ENCODE data around the gene SLC9C2.
"Not testable (repeated sequence)": the region's sequence is repeated elsewhere in the genome, so short reads cannot be mapped to it uniquely, and the experiment has no call there.

SLC9C2 gene

GRCh38 chr1:173603056-173603591 is at the start of gene SLC9C2:
Gene SLC9C2 (minus strand): TSS chr1:173603072. CDS start chr1:173601776, 1,296 bp downstream.
- Mint-ChIP-seq H3K9me3 (no peaks in the 10 kb centered on the region), H3K4me3 (no peak within 1 kb of the TSS), H3K4me1 (peaks cover 6% of the 10 kb centered on the region), H3K27ac (no peak within 1 kb of the TSS), H3K36me3 (no peaks in the 10 kb centered on the region), H3K27me3 (peaks cover 4% of the 10 kb centered on the region)
- CTCF ChIA-PET: no interaction called here
- DNase-seq: no peak

GRCh38 chr1:173648880-173649605 is 46.2 kb upstream of the SLC9C2 start:
- DNase-seq: no peak
- Mint-ChIP-seq H3K27me3 (peaks cover 4% of the 10 kb centered on the region), H3K4me3 (no peak overlapping the region), H3K27ac (no peak overlapping the region), H3K4me1 (no peaks in the 10 kb centered on the region), H3K36me3 (no peaks in the 10 kb centered on the region), H3K9me3 (no peaks in the 10 kb centered on the region)
- CTCF ChIA-PET: no interaction called here

GRCh38 chr1:173646656-173647055 is 43.8 kb upstream of the SLC9C2 start:
- Mint-ChIP-seq H3K9me3 (peaks cover 3% of the 10 kb centered on the region), H3K4me1 (no peaks in the 10 kb centered on the region), H3K27ac (no peak overlapping the region), H3K4me3 (no peak overlapping the region), H3K27me3 (peaks cover 2% of the 10 kb centered on the region), H3K36me3 (no peaks in the 10 kb centered on the region)
- no peak for DNase-seq
- CTCF ChIA-PET: no interaction called here

- H3K4me3 Mint-ChIP-seq, DNase-seq, CTCF ChIA-PET, H3K27ac Mint-ChIP-seq, H3K9me3 Mint-ChIP-seq, H3K36me3 Mint-ChIP-seq, H3K27me3 Mint-ChIP-seq, H3K4me1 Mint-ChIP-seq: not testable (repeated sequence)
Observed at GRCh38 chr1:173642450-173643139, 39.7 kb upstream of the SLC9C2 start.

GRCh38 chr1:173639102-173639501 is 36.2 kb upstream of the SLC9C2 start:
- H3K9me3 Mint-ChIP-seq: peaks cover 9% of the 10 kb centered on the region
- no peaks in the 10 kb centered on the region for H3K36me3 Mint-ChIP-seq
- CTCF ChIA-PET: interaction anchor here (0.6 kb wide), 1 partner anchor 231 kb away, joined by 3 read pairs; no protein-coding TSS in a partner anchor
- H3K27ac Mint-ChIP-seq: no peak overlapping the region
- no peak overlapping the region for H3K4me3 Mint-ChIP-seq
- H3K27me3 Mint-ChIP-seq: peaks cover 7% of the 10 kb centered on the region
- H3K4me1 Mint-ChIP-seq: no peaks in the 10 kb centered on the region
- DNase-seq: no peak

- Mint-ChIP-seq H3K4me3 (no peak overlapping the region), H3K36me3 (no peaks in the 10 kb centered on the region), H3K9me3 (peaks cover 9% of the 10 kb centered on the region), H3K27ac (peak overlapping the region; percentile 11), H3K4me1 (no peaks in the 10 kb centered on the region), H3K27me3 (peaks cover 7% of the 10 kb centered on the region)
- CTCF ChIA-PET: interaction anchor here (0.6 kb wide), 1 partner anchor 231 kb away, joined by 3 read pairs; no protein-coding TSS in a partner anchor
- DNase-seq: no peak
Observed at GRCh38 chr1:173638043-173639021, 35.5 kb upstream of the SLC9C2 start.

- CTCF ChIA-PET, H3K4me1 Mint-ChIP-seq, H3K27ac Mint-ChIP-seq, DNase-seq, H3K36me3 Mint-ChIP-seq, H3K27me3 Mint-ChIP-seq, H3K9me3 Mint-ChIP-seq, H3K4me3 Mint-ChIP-seq: not testable (repeated sequence)
Observed at GRCh38 chr1:173637236-173638042, 34.6 kb upstream of the SLC9C2 start.

GRCh38 chr1:173635116-173635515 is 32.2 kb upstream of the SLC9C2 start, which contains the start of gene TEX50:
Gene TEX50 (plus strand): TSS chr1:173635338. CDS start chr1:173635522, 184 bp downstream.
- CTCF ChIA-PET: interaction anchor here (1.2 kb wide), 1 partner anchor 205 kb away, joined by 3 read pairs; no protein-coding TSS in a partner anchor
- Mint-ChIP-seq H3K27ac (no peak within 1 kb of the TSS), H3K36me3 (no peaks in the 10 kb centered on the region), H3K9me3 (peaks cover 7% of the 10 kb centered on the region), H3K4me1 (no peaks in the 10 kb centered on the region), H3K27me3 (peaks cover 7% of the 10 kb centered on the region), H3K4me3 (no peak within 1 kb of the TSS)
- DNase-seq: no peak

GRCh38 chr1:173628888-173629287 is 26.0 kb upstream of the SLC9C2 start:
- Mint-ChIP-seq H3K27me3 (no peaks in the 10 kb centered on the region), H3K4me3 (no peak overlapping the region), H3K27ac (no peak overlapping the region), H3K9me3 (no peaks in the 10 kb centered on the region), H3K36me3 (no peaks in the 10 kb centered on the region), H3K4me1 (no peaks in the 10 kb centered on the region)
- DNase-seq: peak; percentile 25
- CTCF ChIA-PET: no interaction called here

- no peaks in the 10 kb centered on the region for H3K27me3 Mint-ChIP-seq
- no peaks in the 10 kb centered on the region for H3K9me3 Mint-ChIP-seq
- no peaks in the 10 kb centered on the region for H3K36me3 Mint-ChIP-seq
- no peak overlapping the region for H3K4me3 Mint-ChIP-seq
- H3K27ac Mint-ChIP-seq: no peak overlapping the region
- CTCF ChIA-PET: no interaction called here
- no peak for DNase-seq
- H3K4me1 Mint-ChIP-seq: no peaks in the 10 kb centered on the region
Observed at GRCh38 chr1:173627269-173627668, 24.4 kb upstream of the SLC9C2 start.

- H3K27me3 Mint-ChIP-seq: peaks cover 26% of the 10 kb centered on the region
- H3K4me3 Mint-ChIP-seq: no peak overlapping the region
- CTCF ChIA-PET: no interaction called here
- H3K27ac Mint-ChIP-seq: no peak overlapping the region
- H3K9me3 Mint-ChIP-seq: peaks cover 26% of the 10 kb centered on the region
- no peak for DNase-seq
- peaks cover 2% of the 10 kb centered on the region for H3K36me3 Mint-ChIP-seq
- H3K4me1 Mint-ChIP-seq: no peaks in the 10 kb centered on the region
Observed at GRCh38 chr1:173616859-173617258, 14.0 kb upstream of the SLC9C2 start.

GRCh38 chr1:173613086-173613485 is 10.2 kb upstream of the SLC9C2 start:
- H3K9me3 Mint-ChIP-seq, DNase-seq, CTCF ChIA-PET, H3K36me3 Mint-ChIP-seq, H3K4me3 Mint-ChIP-seq, H3K27ac Mint-ChIP-seq, H3K4me1 Mint-ChIP-seq: not testable (repeated sequence)
- peaks cover 15% of the 10 kb centered on the region for H3K27me3 Mint-ChIP-seq

GRCh38 chr1:173608503-173609216 is 5.8 kb upstream of the SLC9C2 start:
- no peak for DNase-seq
- no peak overlapping the region for H3K27ac Mint-ChIP-seq
- no peak overlapping the region for H3K4me3 Mint-ChIP-seq
- H3K9me3 Mint-ChIP-seq: peaks cover 3% of the 10 kb centered on the region
- H3K4me1 Mint-ChIP-seq: no peaks in the 10 kb centered on the region
- H3K27me3 Mint-ChIP-seq: peaks cover 3% of the 10 kb centered on the region
- CTCF ChIA-PET: no interaction called here
- peaks cover 2% of the 10 kb centered on the region for H3K36me3 Mint-ChIP-seq
